SK-N-SH (cell line): ENCODE results near the gene SIGLEC15. TPM values are rescaled to one million over a fixed set of nuclear protein-coding genes. Genes with fewer than 3 reads are reported as not detected.

Source experiments
- CTCF ChIA-PET: fragments of 300-600, 350-600 bp; formaldehyde crosslinking; extraction: SDS; loops from one replicate; lab custom pipeline; 2021; lab: Yijun Ruan, JAX
- POLR2A ChIA-PET: fragments of 350-600 bp; sonication (Branson Sonifier 250); formaldehyde crosslinking; extraction: SDS; loops from one replicate; lab custom pipeline; 2020; ENCODE audit warnings: antibody characterized with exemption, inconsistent platforms; lab: Yijun Ruan, JAX
- DNase-seq: peaks from one replicate; pipeline ENCODE4 v3.0.0; 2012
- H2AFZ ChIP-seq: fragments of 200-600 bp; sonication (generic); 2 replicates; pipeline ENCODE4 v1.8.1; 2016; ENCODE audit warnings: antibody characterized with exemption, mild to moderate bottlenecking, low read depth
- H3F3A ChIP-seq: fragments of 200-600 bp; sonication (generic); replicated peaks from 2 replicates; pipeline ENCODE3; 2016; ENCODE audit warnings: antibody characterized with exemption, mild to moderate bottlenecking; ENCODE audit not compliant: insufficient read depth
- H3K27ac ChIP-seq, 2 experiments: fragments of 200-500 bp in 1 of 2; fragments of 200-600 bp in 1 of 2; sonication (Bioruptor generic) in 1 of 2; sonication (generic), shearing (Covaris generic) in 1 of 2; 2 replicates each; pipeline versions ENCODE4 v1.5.1 to v1.6.1; 2014 to 2016; ENCODE audit warnings: low read depth in 2 of 2, inconsistent platforms in 1 of 2, low read length in 1 of 2, mild to moderate bottlenecking in 1 of 2, mixed read lengths in 1 of 2
- H3K27me3 ChIP-seq: fragments of 200-600 bp; sonication (generic), shearing (Covaris generic); 2 replicates; pipeline ENCODE4 v1.6.1; 2016; ENCODE audit warnings: mixed run types; ENCODE audit not compliant: insufficient read depth
- H3K36me3 ChIP-seq, 2 experiments: fragments of 200-500 bp in 1 of 2; fragments of 200-600 bp in 1 of 2; sonication (Bioruptor generic) in 1 of 2; sonication (generic) in 1 of 2; replicated peaks in 1 of 2; 2 replicates each; pipeline versions ENCODE3 to v1.5.1; 2014 to 2016; ENCODE audit warnings: low read length in 1 of 2, mild to moderate bottlenecking in 1 of 2; ENCODE audit not compliant: insufficient read depth in 2 of 2, control insufficient read depth in 1 of 2
- H3K4me1 ChIP-seq, 2 experiments: fragments of 200-500 bp in 1 of 2; fragments of 200-600 bp in 1 of 2; sonication (Bioruptor generic) in 1 of 2; sonication (generic), shearing (Covaris generic) in 1 of 2; 2 replicates each; pipeline versions ENCODE4 v1.5.1 to v1.6.1; 2014 to 2016; ENCODE audit warnings: low read depth in 1 of 2, low read length in 1 of 2, mixed run types in 1 of 2; ENCODE audit not compliant: insufficient read depth in 2 of 2, control insufficient read depth in 1 of 2
- H3K4me2 ChIP-seq: fragments of 200-600 bp; sonication (generic), shearing (Covaris generic); 2 replicates; pipeline ENCODE4 v1.6.1; 2017; ENCODE audit warnings: mixed run types
- H3K4me3 ChIP-seq, 2 experiments: fragments of 200-500 bp in 1 of 2; fragments of 200-600 bp in 1 of 2; sonication (Bioruptor generic) in 1 of 2; sonication (generic), shearing (Covaris generic) in 1 of 2; 2 replicates each; pipeline versions ENCODE4 v1.5.1 to v1.8.1; 2014 to 2016; ENCODE audit warnings: low read depth in 2 of 2, inconsistent platforms in 1 of 2, low read length in 1 of 2, mild to moderate bottlenecking in 1 of 2, mixed read lengths in 1 of 2, moderate library complexity in 1 of 2
- H3K79me2 ChIP-seq: fragments of 200-600 bp; sonication (generic); 2 replicates; pipeline ENCODE4 v1.8.1; 2017; ENCODE audit warnings: mild to moderate bottlenecking; ENCODE audit not compliant: insufficient read depth
- H3K9ac ChIP-seq: fragments of 200-600 bp; sonication (generic); 2 replicates; pipeline ENCODE4 v1.6.1; 2017; ENCODE audit warnings: mixed run types
- H3K9me2 ChIP-seq: fragments of 200-600 bp; sonication (generic); 2 replicates; pipeline ENCODE4 v1.6.1; 2017; ENCODE audit warnings: mixed run types
- H3K9me3 ChIP-seq: fragments of 200-600 bp; sonication (generic); 2 replicates; pipeline ENCODE4 v1.6.1; 2017; ENCODE audit warnings: mixed run types, mild to moderate bottlenecking, moderate library complexity
- H4K20me1 ChIP-seq: fragments of 200-600 bp; sonication (generic); 2 replicates; pipeline ENCODE4 v1.6.1; 2017; ENCODE audit warnings: mild to moderate bottlenecking, mixed run types; ENCODE audit not compliant: insufficient read depth
- ELF1 ChIP-seq: IDR thresholded peaks from 2 replicates; pipeline ENCODE4 v1.4.0; 2012
- MXI1 ChIP-seq: IDR thresholded peaks from 2 replicates; pipeline ENCODE4 v1.6.1; 2012; ENCODE audit warnings: mild to moderate bottlenecking, low read depth, low read length, improper control_type of control experiment
- NFIC ChIP-seq: IDR thresholded peaks from 2 replicates; pipeline ENCODE4 v1.4.0; 2012; ENCODE audit warnings: borderline replicate concordance
- TEAD4 ChIP-seq: IDR thresholded peaks from 2 replicates; pipeline ENCODE4 v1.4.0; 2012; ENCODE audit warnings: mild to moderate bottlenecking, borderline replicate concordance; ENCODE audit not compliant: insufficient read depth
- WGBS: methylation state at CpG from one replicate; pipeline ENCODE4 v1.1.6; 2017; ENCODE audit warnings: low lambda C conversion rate; 5-methylcytosine and 5-hydroxymethylcytosine counted together
- polyA plus RNA-seq, 3 experiments: library from polyadenylated mRNA; depleted of rRNA; stranded (reverse); fragments of >200 nt; gene quantifications; 2 replicates each; pipeline ENCODE4 v1.2.3, GENCODE V29; 2012
- TF ChIP-seq, protein P1 (sequence below): fragments of 200-600 bp; sonication (generic); IDR thresholded peaks from 2 replicates; pipeline ENCODE4 v1.6.1; 2017; ENCODE audit warnings: antibody characterized with exemption, mild to moderate bottlenecking, moderate library complexity
- TF ChIP-seq, protein P2 (sequence below): IDR thresholded peaks from 2 replicates; pipeline ENCODE4 v1.4.0; 2012; ENCODE audit warnings: low read depth, borderline replicate concordance

SIGLEC15 gene
- polyA plus RNA-seq, 1 of the 3 experiments (the other 2 are of a cell fraction), result 0.10 TPM

DNA sequence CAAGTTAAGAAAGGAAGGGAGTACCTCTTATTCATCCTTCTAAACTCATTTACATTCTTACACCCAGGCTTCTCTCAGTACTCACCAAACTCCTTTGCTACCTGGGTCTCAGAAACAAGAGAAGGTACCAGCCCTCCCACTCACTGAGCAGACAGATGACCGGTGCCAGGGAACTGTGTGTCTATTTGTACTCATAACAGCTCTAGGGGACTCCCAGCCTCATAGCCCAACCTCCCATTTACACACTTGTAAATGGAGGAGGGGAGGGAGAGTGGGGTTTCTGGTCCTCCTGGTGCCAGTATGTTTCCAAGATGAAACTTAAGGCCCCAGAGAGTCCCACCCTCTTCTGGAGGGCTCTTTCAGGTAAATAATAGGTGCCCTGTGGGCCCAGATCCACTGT is 42.8 kb upstream of the SIGLEC15 start (continued):
- TF ChIP-seq, protein P1, sequence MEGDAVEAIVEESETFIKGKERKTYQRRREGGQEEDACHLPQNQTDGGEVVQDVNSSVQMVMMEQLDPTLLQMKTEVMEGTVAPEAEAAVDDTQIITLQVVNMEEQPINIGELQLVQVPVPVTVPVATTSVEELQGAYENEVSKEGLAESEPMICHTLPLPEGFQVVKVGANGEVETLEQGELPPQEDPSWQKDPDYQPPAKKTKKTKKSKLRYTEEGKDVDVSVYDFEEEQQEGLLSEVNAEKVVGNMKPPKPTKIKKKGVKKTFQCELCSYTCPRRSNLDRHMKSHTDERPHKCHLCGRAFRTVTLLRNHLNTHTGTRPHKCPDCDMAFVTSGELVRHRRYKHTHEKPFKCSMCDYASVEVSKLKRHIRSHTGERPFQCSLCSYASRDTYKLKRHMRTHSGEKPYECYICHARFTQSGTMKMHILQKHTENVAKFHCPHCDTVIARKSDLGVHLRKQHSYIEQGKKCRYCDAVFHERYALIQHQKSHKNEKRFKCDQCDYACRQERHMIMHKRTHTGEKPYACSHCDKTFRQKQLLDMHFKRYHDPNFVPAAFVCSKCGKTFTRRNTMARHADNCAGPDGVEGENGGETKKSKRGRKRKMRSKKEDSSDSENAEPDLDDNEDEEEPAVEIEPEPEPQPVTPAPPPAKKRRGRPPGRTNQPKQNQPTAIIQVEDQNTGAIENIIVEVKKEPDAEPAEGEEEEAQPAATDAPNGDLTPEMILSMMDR, result no peak
- TF ChIP-seq MXI1, result no peak

DNA sequence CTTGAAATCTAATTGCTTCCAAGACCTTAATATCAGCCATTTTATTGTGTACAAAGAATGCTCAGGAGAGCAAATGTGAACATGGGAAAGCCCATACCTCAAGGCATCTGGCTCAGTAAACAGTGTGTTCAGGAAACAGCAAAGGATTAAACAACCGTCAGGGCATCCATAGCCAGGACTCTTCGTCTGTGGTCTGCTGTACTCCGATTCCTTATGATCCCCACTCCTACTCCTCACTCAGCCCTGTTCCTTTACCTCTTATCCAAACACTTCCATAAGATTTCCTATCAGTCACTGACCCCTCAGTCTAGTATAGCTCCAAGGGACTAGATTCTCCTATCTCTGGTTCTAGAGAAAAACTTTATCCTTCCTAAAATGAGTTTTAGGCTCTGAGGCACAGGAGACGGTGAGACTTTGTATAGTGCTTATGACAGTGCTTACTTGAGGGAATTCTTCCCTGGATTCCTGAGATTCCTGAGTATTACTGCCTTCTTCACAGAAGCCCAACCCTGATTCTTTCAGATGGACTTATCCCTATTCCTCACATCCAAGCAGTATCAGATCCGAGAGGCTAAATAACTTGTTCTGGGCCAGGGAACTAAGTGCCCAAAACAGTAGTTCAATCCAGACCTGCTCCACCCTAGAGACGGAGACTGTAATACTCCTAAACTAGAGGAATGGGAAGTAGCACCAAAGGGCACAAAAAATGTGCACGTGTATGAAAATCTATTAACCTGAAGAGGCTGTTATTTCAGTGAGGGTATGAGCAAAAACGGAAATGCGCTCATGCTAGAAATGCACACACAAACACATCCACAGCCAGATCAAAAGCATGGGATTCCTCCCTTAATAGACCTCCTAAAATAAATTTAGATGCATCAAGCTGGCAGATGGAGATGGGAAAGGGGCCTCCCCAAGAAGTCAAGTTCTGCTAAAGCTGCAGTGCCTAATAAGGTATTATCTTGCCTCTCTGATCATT is 42.1 kb upstream of the SIGLEC15 start:
- no peaks in the 10 kb centered on the region for H4K20me1 ChIP-seq
- H3K4me2 ChIP-seq, result peak overlapping the region; percentile 15; the same call in 1 of the 2 replicates
- POLR2A ChIA-PET, result no interaction called here

GRCh38 chr18:45785134-45785533 is 40.3 kb upstream of the SIGLEC15 start:
- Histone ChIP-seq H3K9me2 (no peaks in the 10 kb centered on the region), H2AFZ (peak overlapping the region; percentile 56; the same call in 1 of the 2 replicates), H3K4me1 (peaks cover 0 to 31% of the 10 kb centered on the region in 2 experiments; a peak in 2 of 4 replicates), H3K4me2 (no peak overlapping the region; the same call in 1 of the 2 replicates), H3K27ac (peak overlapping the region in 1 of 2 experiments; percentile 61; a peak in 2 of 4 replicates), H4K20me1 (no peaks in the 10 kb centered on the region), H3K9ac (no peak overlapping the region), H3F3A (peaks cover 17% of the 10 kb centered on the region), H3K36me3 (no peaks in the 10 kb centered on the region), H3K27me3 (no peaks in the 10 kb centered on the region), H3K79me2 (no peaks in the 10 kb centered on the region), H3K9me3 (no peaks in the 10 kb centered on the region)
- DNase-seq, result no peak
- WGBS, result 77% methylated on average over 4 of the region's 4 CpGs
- CTCF ChIA-PET, result no interaction called here
- POLR2A ChIA-PET, result no interaction called here
- TF ChIP-seq NFIC, result peak; percentile 20; the same call in 1 of the 2 replicates
- TF ChIP-seq, protein P2, sequence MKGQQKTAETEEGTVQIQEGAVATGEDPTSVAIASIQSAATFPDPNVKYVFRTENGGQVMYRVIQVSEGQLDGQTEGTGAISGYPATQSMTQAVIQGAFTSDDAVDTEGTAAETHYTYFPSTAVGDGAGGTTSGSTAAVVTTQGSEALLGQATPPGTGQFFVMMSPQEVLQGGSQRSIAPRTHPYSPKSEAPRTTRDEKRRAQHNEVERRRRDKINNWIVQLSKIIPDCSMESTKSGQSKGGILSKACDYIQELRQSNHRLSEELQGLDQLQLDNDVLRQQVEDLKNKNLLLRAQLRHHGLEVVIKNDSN, result no peak
- TF ChIP-seq, all 33 proteins: peak for 1
- H3K4me3 ChIP-seq, result no peak overlapping the region

More for the DNA sequence above, 42.1 kb upstream of the SIGLEC15 start:
- Histone ChIP-seq H3K4me3 (no peak overlapping the region), H3K36me3 (no peaks in the 10 kb centered on the region), H3K9me3 (no peaks in the 10 kb centered on the region), H2AFZ (peak overlapping the region; percentile 33; the same call in 1 of the 2 replicates), H3K9ac (0 out of 2 replicates have a peak overlapping the region, but pooled peaks have one; percentile 14), H3F3A (peaks cover 19% of the 10 kb centered on the region), H3K9me2 (no peaks in the 10 kb centered on the region), H3K4me1 (peaks cover 0 to 31% of the 10 kb centered on the region in 2 experiments; a peak in 2 of 4 replicates), H3K27me3 (no peaks in the 10 kb centered on the region), H3K79me2 (no peaks in the 10 kb centered on the region), H3K27ac (peak overlapping the region in 1 of 2 experiments; percentile 61; a peak in 3 of 4 replicates)
- TF ChIP-seq TEAD4 (peak; percentile 66), ELF1 (no peak)
- CTCF ChIA-PET, result no interaction called here
- DNase-seq, result no peak
- 61% methylated on average over 9 of the region's 9 CpGs for WGBS
